ENCODE measurements around the gene MMP26.
"Not testable (repeated sequence)": the region's sequence is repeated elsewhere in the genome, so short reads cannot be mapped to it uniquely, and the experiment has no call there.

The MMP26 gene

GRCh38 chr11:4695442-4695841 lies 9.1 kb upstream of the MMP26 start:
- DNase-seq (ENCODE audit: insufficient read length, low spot score) (no peak), FAIRE-seq (no peak)
- TF ChIP-seq POLR2A (IDR thresholded peaks at IDR 0.05; ENCODE audit: low read depth, low read length) = no peak

- no peak for DNase-seq (ENCODE audit: insufficient read length, low spot score)
- FAIRE-seq = no peak
- no peak for TF ChIP-seq POLR2A (IDR thresholded peaks at IDR 0.05; ENCODE audit: low read depth, low read length)
Measured at GRCh38 chr11:4697585-4697984, 7.0 kb upstream of the MMP26 start, which contains the start of gene OR51E2. OR51E2 (minus strand) TSS chr11:4697853; CDS start chr11:4682711, 15,142 bp downstream.

GRCh38 chr11:4699697-4700435 lies 4.7 kb upstream of the MMP26 start:
- FAIRE-seq = no peak
- no peak for TF ChIP-seq POLR2A (IDR thresholded peaks at IDR 0.05; ENCODE audit: low read depth, low read length)
- DNase-seq (ENCODE audit: insufficient read length, low spot score) = no peak

- DNase-seq (ENCODE audit: insufficient read length, low spot score) = no peak
- no peak for FAIRE-seq
- no peak for TF ChIP-seq POLR2A (IDR thresholded peaks at IDR 0.05; ENCODE audit: low read depth, low read length)
Measured at GRCh38 chr11:4700436-4700820, 4.2 kb upstream of the MMP26 start.

- TF ChIP-seq POLR2A (IDR thresholded peaks at IDR 0.05; ENCODE audit: low read depth, low read length) = no peak
- no peak for FAIRE-seq
- DNase-seq (ENCODE audit: insufficient read length, low spot score) = no peak
Measured at GRCh38 chr11:4704790-4705334, 278 bp downstream of the MMP26 start.

- DNase-seq (ENCODE audit: insufficient read length, low spot score) (no peak), FAIRE-seq (peak; percentile 72)
- no peak for TF ChIP-seq POLR2A (IDR thresholded peaks at IDR 0.05; ENCODE audit: low read depth, low read length)
Measured at GRCh38 chr11:4713241-4713640, 8.7 kb downstream of the MMP26 start.

- no peak for TF ChIP-seq POLR2A (IDR thresholded peaks at IDR 0.05; ENCODE audit: low read depth, low read length)
- DNase-seq (ENCODE audit: insufficient read length, low spot score) = no peak
- no peak for FAIRE-seq
Measured at GRCh38 chr11:4714300-4714699, 9.7 kb downstream of the MMP26 start.

- not testable (repeated sequence) for DNase-seq (ENCODE audit: insufficient read length, low spot score); FAIRE-seq
Measured at GRCh38 chr11:4722616-4723534, 18.3 kb downstream of the MMP26 start.

GRCh38 chr11:4727171-4727570 lies 22.6 kb downstream of the MMP26 start:
- no peak for TF ChIP-seq POLR2A (IDR thresholded peaks at IDR 0.05; ENCODE audit: low read depth, low read length)
- no peak for FAIRE-seq
- no peak for DNase-seq (ENCODE audit: insufficient read length, low spot score)

GRCh38 chr11:4740735-4741134 lies 36.2 kb downstream of the MMP26 start:
- DNase-seq (ENCODE audit: insufficient read length, low spot score) (no peak), FAIRE-seq (no peak)
- no peak for TF ChIP-seq POLR2A (IDR thresholded peaks at IDR 0.05; ENCODE audit: low read depth, low read length)

GRCh38 chr11:4748438-4748837 lies 43.9 kb downstream of the MMP26 start:
- no peak for FAIRE-seq
- TF ChIP-seq POLR2A (IDR thresholded peaks at IDR 0.05; ENCODE audit: low read depth, low read length) = no peak
- DNase-seq (ENCODE audit: insufficient read length, low spot score) = no peak

GRCh38 chr11:4751201-4751600 lies 46.6 kb downstream of the MMP26 start:
- DNase-seq (ENCODE audit: insufficient read length, low spot score) = no peak
- no peak for FAIRE-seq
- no peak for TF ChIP-seq POLR2A (IDR thresholded peaks at IDR 0.05; ENCODE audit: low read depth, low read length)

Data from H54 (cell line).